Neural progenitor cell (in vitro differentiated cells): ENCODE results near the gene POLR3A. TPM values are rescaled to one million over a fixed set of nuclear protein-coding genes. Genes with fewer than 3 reads are reported as not detected.

Experiments
- DNase-seq: peaks from one replicate; pipeline ENCODE4 v3.0.0-alpha.2; 2016; ENCODE audit warnings: low spot score
- H2AFZ ChIP-seq: fragments of 200-600 bp; sonication (generic); replicated peaks from 2 replicates; pipeline ENCODE4 v1.6.1; 2016; ENCODE audit warnings: antibody characterized with exemption
- H3F3A ChIP-seq: fragments of 200-600 bp; sonication (generic); 2 replicates; pipeline ENCODE4 v1.6.1; 2016; ENCODE audit warnings: antibody characterized with exemption, low read depth
- H3K27ac ChIP-seq: fragments of 200-600 bp; sonication (generic); 2 replicates; pipeline ENCODE4 v1.5.1; 2016; ENCODE audit warnings: mild to moderate bottlenecking
- H3K27me3 ChIP-seq: fragments of 200-600 bp; sonication (generic); 2 replicates; pipeline ENCODE4 v1.6.1; 2016; ENCODE audit warnings: mild to moderate bottlenecking, moderate library complexity
- H3K36me3 ChIP-seq: fragments of 200-600 bp; sonication (generic); 2 replicates; pipeline ENCODE4 v1.5.1; 2016
- H3K4me1 ChIP-seq: fragments of 200-600 bp; sonication (generic); 2 replicates; pipeline ENCODE4 v1.6.1; 2016; ENCODE audit warnings: mixed run types
- H3K4me2 ChIP-seq: fragments of 200-600 bp; sonication (generic); 2 replicates; pipeline ENCODE4 v1.6.1; 2016
- H3K4me3 ChIP-seq: fragments of 200-600 bp; sonication (generic); 2 replicates; pipeline ENCODE4 v1.5.1; 2016
- H3K79me2 ChIP-seq: fragments of 200-600 bp; sonication (generic); 2 replicates; pipeline ENCODE4 v1.6.1; 2016; ENCODE audit warnings: low read depth
- H3K9ac ChIP-seq: fragments of 200-600 bp; sonication (generic); 2 replicates; pipeline ENCODE4 v1.6.1; 2016
- H3K9me3 ChIP-seq: fragments of 200-600 bp; sonication (generic); 2 replicates; pipeline ENCODE4 v1.5.1; 2016; ENCODE audit warnings: low read depth
- H4K20me1 ChIP-seq: fragments of 200-600 bp; sonication (generic); 2 replicates; pipeline ENCODE4 v1.6.1; 2016; ENCODE audit warnings: low read depth
- H3K27ac Mint-ChIP-seq: 3 replicates; pipeline ENCODE4 v1.8.0; 2021; ENCODE audit warnings: mixed read lengths
- H3K27me3 Mint-ChIP-seq: 2 replicates; pipeline ENCODE4 v1.8.0; 2022; ENCODE audit warnings: low read depth, mild to moderate bottlenecking, inconsistent platforms, moderate library complexity, mixed read lengths; ENCODE audit not compliant: insufficient read depth
- H3K36me3 Mint-ChIP-seq: 3 replicates; pipeline ENCODE4 v1.8.0; 2021; ENCODE audit warnings: mixed read lengths
- H3K4me1 Mint-ChIP-seq: 3 replicates; pipeline ENCODE4 v1.8.0; 2021; ENCODE audit warnings: mixed read lengths
- H3K4me3 Mint-ChIP-seq: 3 replicates; pipeline ENCODE4 v1.8.0; 2021; ENCODE audit warnings: mild to moderate bottlenecking, moderate library complexity, mixed read lengths
- H3K9me3 Mint-ChIP-seq: 3 replicates; pipeline ENCODE4 v1.8.0; 2020; ENCODE audit warnings: mixed read lengths
- CTCF ChIP-seq: fragments of 200-600 bp; sonication (generic); IDR thresholded peaks from 2 replicates; pipeline ENCODE4 v1.5.1; 2017; ENCODE audit warnings: antibody characterized with exemption, mild to moderate bottlenecking
- EZH2 ChIP-seq: fragments of 200-600 bp; sonication (generic); IDR thresholded peaks from 2 replicates; pipeline ENCODE4 v1.6.1; 2017; ENCODE audit warnings: antibody characterized with exemption, mild to moderate bottlenecking, moderate library complexity
- EZH2phosphoT487 ChIP-seq: fragments of 200-600 bp; sonication (generic); IDR thresholded peaks from 2 replicates; pipeline ENCODE4 v1.6.1; 2017; ENCODE audit warnings: antibody characterized with exemption
- total RNA-seq: library from RNA; depleted of rRNA; stranded (reverse); fragments of >200 nt; gene quantifications from 2 replicates; pipeline ENCODE4 v1.2.3, GENCODE V29; 2015; ENCODE audit warnings: low replicate concordance

Gene POLR3A
- total RNA-seq, 1 donor from 2014 or later, result 16.0 TPM

- peaks cover 43% of the 10 kb centered on the region for H3K4me1 Mint-ChIP-seq
- Histone ChIP-seq H3F3A (peaks cover 42% of the 10 kb centered on the region), H3K4me2 (peak within 1 kb of the TSS; percentile 99), H3K27me3 (no peaks in the 10 kb centered on the region), H3K4me1 (peaks cover 47% of the 10 kb centered on the region), H3K79me2 (peaks cover 56% of the 10 kb centered on the region), H3K9ac (peak within 1 kb of the TSS; percentile 89), H3K27ac (no peak within 1 kb of the TSS), H3K4me3 (peak within 1 kb of the TSS; percentile 89), H3K36me3 (peaks cover 29% of the 10 kb centered on the region), H2AFZ (peak within 1 kb of the TSS; percentile 86), H4K20me1 (peaks cover 48% of the 10 kb centered on the region), H3K9me3 (no peaks in the 10 kb centered on the region)
- peak within 1 kb of the TSS; percentile 97 for H3K4me3 Mint-ChIP-seq
- peak; percentile 97 for DNase-seq
- TF ChIP-seq CTCF (peak; percentile 11), EZH2phosphoT487 (no peak)
- peak within 1 kb of the TSS; percentile 78 for H3K27ac Mint-ChIP-seq
- H3K9me3 Mint-ChIP-seq, result peaks cover 2% of the 10 kb centered on the region
- H3K27me3 Mint-ChIP-seq, result no peaks in the 10 kb centered on the region
- H3K36me3 Mint-ChIP-seq, result peaks cover 24% of the 10 kb centered on the region
Measured at GRCh38 chr10:78033637-78034470, 4.5 kb upstream of the POLR3A start, which contains the start of gene RPS24. RPS24 (plus strand) TSS chr10:78033863; CDS start chr10:78033902, 39 bp downstream.

- Histone ChIP-seq H3K27ac (no peak overlapping the region), H3F3A (peaks cover 42% of the 10 kb centered on the region), H3K4me3 (peak overlapping the region; percentile 89), H3K79me2 (peaks cover 56% of the 10 kb centered on the region), H3K9ac (no peak overlapping the region), H3K9me3 (no peaks in the 10 kb centered on the region), H3K27me3 (no peaks in the 10 kb centered on the region), H2AFZ (peak overlapping the region; percentile 86), H3K4me2 (peak overlapping the region; percentile 99), H3K4me1 (peaks cover 46% of the 10 kb centered on the region), H3K36me3 (peaks cover 25% of the 10 kb centered on the region), H4K20me1 (peaks cover 47% of the 10 kb centered on the region)
- DNase-seq, result no peak
- Mint-ChIP-seq H3K36me3 (peaks cover 24% of the 10 kb centered on the region), H3K4me1 (peaks cover 44% of the 10 kb centered on the region), H3K4me3 (peak overlapping the region; percentile 97), H3K27me3 (no peaks in the 10 kb centered on the region), H3K9me3 (peaks cover 2% of the 10 kb centered on the region), H3K27ac (no peak overlapping the region)
- no peak for TF ChIP-seq EZH2
- no peak for TF ChIP-seq CTCF
- no peak for TF ChIP-seq EZH2phosphoT487
Measured at GRCh38 chr10:78033387-78033636, 4.0 kb upstream of the POLR3A start.

GRCh38 chr10:78028438-78029268 lies 662 bp downstream of the POLR3A start:
- peaks cover 9% of the 10 kb centered on the region for H3K4me1 ChIP-seq
- H3K4me3 Mint-ChIP-seq, result peak overlapping the region; percentile 99
- H3K36me3 ChIP-seq, result no peaks in the 10 kb centered on the region
- peaks cover 8% of the 10 kb centered on the region for H4K20me1 ChIP-seq
- H3K79me2 ChIP-seq, result peaks cover 32% of the 10 kb centered on the region
- H3K9me3 ChIP-seq, result no peaks in the 10 kb centered on the region
- H3K36me3 Mint-ChIP-seq, result peaks cover 12% of the 10 kb centered on the region
- peak overlapping the region; percentile 96 for H3K4me2 ChIP-seq
- peak; percentile 60 for DNase-seq
- peak overlapping the region; percentile 84 for H2AFZ ChIP-seq
- H3K27me3 Mint-ChIP-seq, result no peaks in the 10 kb centered on the region
- H3K27ac Mint-ChIP-seq, result peak overlapping the region; percentile 97
- peak overlapping the region; percentile 78 for H3K9ac ChIP-seq
- peaks cover 15% of the 10 kb centered on the region for H3F3A ChIP-seq
- peaks cover 20% of the 10 kb centered on the region for H3K4me1 Mint-ChIP-seq
- no peak overlapping the region for H3K27ac ChIP-seq
- peak; percentile 25 for TF ChIP-seq CTCF
- no peak for TF ChIP-seq EZH2
- peak overlapping the region; percentile 93 for H3K4me3 ChIP-seq
- peaks cover 2% of the 10 kb centered on the region for H3K9me3 Mint-ChIP-seq
- H3K27me3 ChIP-seq, result no peaks in the 10 kb centered on the region
